T follicular helper cell (primary cell): ENCODE measurements around the gene TMEM123.

Source experiments
- DNase-seq: peaks from one replicate; pipeline ENCODE4 v3.0.0-alpha.2; 2020; ENCODE audit warnings: low read depth
- total RNA-seq, 2 experiments: gene quantifications; one replicate each; lab custom pipeline; 2026; lab: John Stamatoyannopoulos, UW

TMEM123 gene
- total RNA-seq = 358 to 895 reads per million in 2 experiments

GRCh38 chr11:102452461-102453301 lies at the start of gene TMEM123:
Gene TMEM123, minus strand, starts transcription at chr11:102452765. Its CDS starts 142 bp downstream, at chr11:102452623.
- peak; percentile 84 for DNase-seq

GRCh38 chr11:102500829-102501228 lies 48.3 kb upstream of the TMEM123 start:
- no peak for DNase-seq

- DNase-seq = no peak
These were observed 47.4 kb upstream of the TMEM123 start for GRCh38 chr11:102499931-102500330.

- no peak for DNase-seq
These were observed 46.6 kb upstream of the TMEM123 start for GRCh38 chr11:102499151-102499550.

- no peak for DNase-seq
These were observed 44.5 kb upstream of the TMEM123 start for GRCh38 chr11:102497061-102497460.

GRCh38 chr11:102495161-102496042 lies 42.8 kb upstream of the TMEM123 start:
- DNase-seq = peak; percentile 22

- no peak for DNase-seq
These were observed 41.7 kb upstream of the TMEM123 start for GRCh38 chr11:102494216-102494615.

GRCh38 chr11:102493524-102493923 lies 41.0 kb upstream of the TMEM123 start:
- DNase-seq = no peak

- no peak for DNase-seq
These were observed 39.4 kb upstream of the TMEM123 start for GRCh38 chr11:102491969-102492368.

GRCh38 chr11:102489186-102490145 lies 36.9 kb upstream of the TMEM123 start:
- no peak for DNase-seq

GRCh38 chr11:102488208-102488607 lies 35.6 kb upstream of the TMEM123 start:
- no peak for DNase-seq

GRCh38 chr11:102487214-102487613 lies 34.6 kb upstream of the TMEM123 start:
- DNase-seq = no peak

- DNase-seq = no peak
These were observed 34.0 kb upstream of the TMEM123 start for GRCh38 chr11:102486584-102486983.

- DNase-seq = no peak
These were observed 32.6 kb upstream of the TMEM123 start for GRCh38 chr11:102485095-102485722.

- no peak for DNase-seq
These were observed 29.9 kb upstream of the TMEM123 start for GRCh38 chr11:102482433-102482832.

- DNase-seq = no peak
These were observed 27.2 kb upstream of the TMEM123 start for GRCh38 chr11:102479733-102480132.

GRCh38 chr11:102478673-102479299 lies 26.2 kb upstream of the TMEM123 start:
- no peak for DNase-seq

- no peak for DNase-seq
These were observed 24.2 kb upstream of the TMEM123 start for GRCh38 chr11:102476812-102477211.

GRCh38 chr11:102476069-102476468 lies 23.5 kb upstream of the TMEM123 start:
- no peak for DNase-seq

- no peak for DNase-seq
These were observed 21.0 kb upstream of the TMEM123 start for GRCh38 chr11:102473543-102473942.

GRCh38 chr11:102472127-102472526 lies 19.6 kb upstream of the TMEM123 start:
- no peak for DNase-seq
